ENCODE results near the gene PAQR7. TPM values are rescaled to one million over a fixed set of nuclear protein-coding genes. Genes with fewer than 3 reads are reported as not detected.

Gene PAQR7
- total RNA-seq, 1 experiment from 2014 or later = 13.6 TPM

GRCh38 chr1:25876693-25877077 is 1.2 kb upstream of the PAQR7 start:
- peaks cover 18% of the 10 kb centered on the region for H3K36me3 Mint-ChIP-seq (ENCODE audit: insufficient read depth, unreplicated experiment)
- H3K9me3 Mint-ChIP-seq (ENCODE audit: low read depth, unreplicated experiment) = no peaks in the 10 kb centered on the region
- H3K27me3 Mint-ChIP-seq (ENCODE audit: unreplicated experiment) = no peaks in the 10 kb centered on the region
- H3K27ac Mint-ChIP-seq (ENCODE audit: unreplicated experiment) = no peak overlapping the region
- no TSS peak for BruUV-seq (replicated peaks)
- no peak for DNase-seq
- intact Hi-C loops (cut with micrococcal nuclease; ENCODE audit: unreplicated experiment) = no loop called here
- no peak overlapping the region for H3K4me3 Mint-ChIP-seq (ENCODE audit: low read depth, unreplicated experiment)
- TF ChIP-seq CTCF (IDR thresholded peaks at IDR 0.05; ENCODE audit: unreplicated experiment) = no peak
- peaks cover 28% of the 10 kb centered on the region for H3K4me1 Mint-ChIP-seq (ENCODE audit: low read depth, unreplicated experiment)
- CTCF ChIA-PET = interaction anchor here (2.2 kb wide), 1 partner anchor 19 kb away, joined by 10 read pairs; no protein-coding TSS in a partner anchor

- Mint-ChIP-seq H3K36me3 (ENCODE audit: insufficient read depth, unreplicated experiment) (peaks cover 18% of the 10 kb centered on the region), H3K9me3 (ENCODE audit: low read depth, unreplicated experiment) (no peaks in the 10 kb centered on the region), H3K4me1 (ENCODE audit: low read depth, unreplicated experiment) (peaks cover 28% of the 10 kb centered on the region), H3K27me3 (ENCODE audit: unreplicated experiment) (no peaks in the 10 kb centered on the region), H3K4me3 (ENCODE audit: low read depth, unreplicated experiment) (peak overlapping the region; percentile 80), H3K27ac (ENCODE audit: unreplicated experiment) (no peak overlapping the region)
- CTCF ChIA-PET = interaction anchor here (0.5 to 2.2 kb wide), 4 partner anchors 11 to 20 kb away, joined by 3 to 10 read pairs (median 4); no protein-coding TSS in a partner anchor
- no TSS peak for BruUV-seq (replicated peaks)
- intact Hi-C loops (cut with micrococcal nuclease; ENCODE audit: unreplicated experiment) = no loop called here
- no peak for TF ChIP-seq CTCF (IDR thresholded peaks at IDR 0.05; ENCODE audit: unreplicated experiment)
- no peak for DNase-seq
Measured at GRCh38 chr1:25875856-25876692, 566 bp upstream of the PAQR7 start.

GRCh38 chr1:25874635-25875153 is 814 bp downstream of the PAQR7 start:
- DNase-seq = no peak
- Mint-ChIP-seq H3K4me1 (ENCODE audit: low read depth, unreplicated experiment) (peaks cover 19% of the 10 kb centered on the region), H3K4me3 (ENCODE audit: low read depth, unreplicated experiment) (peak overlapping the region; percentile 80), H3K36me3 (ENCODE audit: insufficient read depth, unreplicated experiment) (peaks cover 16% of the 10 kb centered on the region), H3K9me3 (ENCODE audit: low read depth, unreplicated experiment) (no peaks in the 10 kb centered on the region), H3K27me3 (ENCODE audit: unreplicated experiment) (no peaks in the 10 kb centered on the region), H3K27ac (ENCODE audit: unreplicated experiment) (peak overlapping the region; percentile 35)
- no peak for TF ChIP-seq CTCF (IDR thresholded peaks at IDR 0.05; ENCODE audit: unreplicated experiment)
- intact Hi-C loops (cut with micrococcal nuclease; ENCODE audit: unreplicated experiment) = no loop called here
- BruUV-seq (replicated peaks) = no TSS peak
- CTCF ChIA-PET = interaction anchor here (1.4 to 2.2 kb wide), 2 partner anchors 16 to 21 kb away, joined by 4 to 10 read pairs; no protein-coding TSS in a partner anchor

- H3K27ac Mint-ChIP-seq (ENCODE audit: unreplicated experiment) = no peak overlapping the region
- TF ChIP-seq CTCF (IDR thresholded peaks at IDR 0.05; ENCODE audit: unreplicated experiment) = no peak
- CTCF ChIA-PET = no interaction called here
- BruUV-seq (replicated peaks) = no TSS peak
- H3K9me3 Mint-ChIP-seq (ENCODE audit: low read depth, unreplicated experiment) = no peaks in the 10 kb centered on the region
- peaks cover 21% of the 10 kb centered on the region for H3K36me3 Mint-ChIP-seq (ENCODE audit: insufficient read depth, unreplicated experiment)
- no peak for DNase-seq
- H3K4me3 Mint-ChIP-seq (ENCODE audit: low read depth, unreplicated experiment) = peak overlapping the region; percentile 80
- H3K27me3 Mint-ChIP-seq (ENCODE audit: unreplicated experiment) = no peaks in the 10 kb centered on the region
- H3K4me1 Mint-ChIP-seq (ENCODE audit: low read depth, unreplicated experiment) = peaks cover 14% of the 10 kb centered on the region
- intact Hi-C loops (cut with micrococcal nuclease; ENCODE audit: unreplicated experiment) = no loop called here
Measured at GRCh38 chr1:25874209-25874608, 1.3 kb downstream of the PAQR7 start.

Data from Calu3 (cell line).